GM12891 (cell line): Measurements from ENCODE around the gene IFIT3.

Experiments
- POLR2A ChIP-seq: IDR thresholded peaks from 2 replicates; pipeline ENCODE4 v1.6.1; 2011; ENCODE audit warnings: low read depth, low read length, control low read depth
- POLR2AphosphoS5 ChIP-seq: IDR thresholded peaks from 2 replicates; pipeline ENCODE4 v1.6.1; 2011; ENCODE audit warnings: low read depth, low read length, control low read depth

DNA sequence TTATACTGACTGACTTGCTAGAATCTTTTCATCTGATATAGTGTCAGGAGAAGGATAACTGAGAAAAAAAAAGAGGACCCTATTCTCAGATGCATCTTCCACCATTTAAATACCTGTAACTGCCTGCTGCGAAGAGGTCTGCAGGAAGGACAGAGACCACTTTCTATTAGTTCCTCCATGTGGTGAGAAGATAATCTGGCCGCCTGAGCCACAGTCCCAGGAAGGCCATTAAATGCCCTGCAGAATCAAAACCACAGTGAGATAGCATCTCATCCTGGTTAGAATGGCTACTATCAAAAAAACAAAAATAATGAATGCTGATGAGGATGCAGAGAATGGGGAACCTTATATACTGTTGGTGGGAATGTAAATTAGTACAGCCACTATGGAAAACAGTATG lies 30.2 kb downstream of the IFIT3 start:
- TF ChIP-seq POLR2AphosphoS5 = no peak
- TF ChIP-seq POLR2A = no peak
